Effector memory CD4-positive, alpha-beta T cell (primary cell): ENCODE measurements around the gene HOXB6.

Experiments
- DNase-seq, 3 donors: peaks; one replicate each; pipeline ENCODE4 v3.0.0-alpha.2; 2020
- H3K27ac ChIP-seq: 2 replicates; pipeline ENCODE4 v1.7.0; 2013; ENCODE audit warnings: mild to moderate bottlenecking, low read length, moderate library complexity; ENCODE audit not compliant: insufficient read depth, poor library complexity, severe bottlenecking
- H3K27me3 ChIP-seq: replicated peaks from 2 replicates; pipeline ENCODE4 v1.7.0; 2013; ENCODE audit warnings: mild to moderate bottlenecking, low read length; ENCODE audit not compliant: insufficient read depth, control insufficient read depth, poor library complexity, severe bottlenecking
- H3K36me3 ChIP-seq: 2 replicates; pipeline ENCODE4 v1.7.0; 2013; ENCODE audit warnings: mild to moderate bottlenecking, low read length, moderate library complexity; ENCODE audit not compliant: control insufficient read depth, insufficient read depth
- H3K4me1 ChIP-seq: 2 replicates; pipeline ENCODE4 v1.7.0; 2013; ENCODE audit warnings: low read length, mild to moderate bottlenecking; ENCODE audit not compliant: control insufficient read depth, insufficient read depth, poor library complexity, severe bottlenecking
- H3K4me3 ChIP-seq: 2 replicates; pipeline ENCODE4 v1.7.0; 2013; ENCODE audit warnings: low read length, low read depth, mild to moderate bottlenecking; ENCODE audit not compliant: insufficient read depth, poor library complexity, severe bottlenecking
- H3K9me3 ChIP-seq: 2 replicates; pipeline ENCODE4 v1.7.0; 2013; ENCODE audit warnings: mild to moderate bottlenecking, low read length, moderate library complexity; ENCODE audit not compliant: control insufficient read depth

HOXB6 gene

DNA sequence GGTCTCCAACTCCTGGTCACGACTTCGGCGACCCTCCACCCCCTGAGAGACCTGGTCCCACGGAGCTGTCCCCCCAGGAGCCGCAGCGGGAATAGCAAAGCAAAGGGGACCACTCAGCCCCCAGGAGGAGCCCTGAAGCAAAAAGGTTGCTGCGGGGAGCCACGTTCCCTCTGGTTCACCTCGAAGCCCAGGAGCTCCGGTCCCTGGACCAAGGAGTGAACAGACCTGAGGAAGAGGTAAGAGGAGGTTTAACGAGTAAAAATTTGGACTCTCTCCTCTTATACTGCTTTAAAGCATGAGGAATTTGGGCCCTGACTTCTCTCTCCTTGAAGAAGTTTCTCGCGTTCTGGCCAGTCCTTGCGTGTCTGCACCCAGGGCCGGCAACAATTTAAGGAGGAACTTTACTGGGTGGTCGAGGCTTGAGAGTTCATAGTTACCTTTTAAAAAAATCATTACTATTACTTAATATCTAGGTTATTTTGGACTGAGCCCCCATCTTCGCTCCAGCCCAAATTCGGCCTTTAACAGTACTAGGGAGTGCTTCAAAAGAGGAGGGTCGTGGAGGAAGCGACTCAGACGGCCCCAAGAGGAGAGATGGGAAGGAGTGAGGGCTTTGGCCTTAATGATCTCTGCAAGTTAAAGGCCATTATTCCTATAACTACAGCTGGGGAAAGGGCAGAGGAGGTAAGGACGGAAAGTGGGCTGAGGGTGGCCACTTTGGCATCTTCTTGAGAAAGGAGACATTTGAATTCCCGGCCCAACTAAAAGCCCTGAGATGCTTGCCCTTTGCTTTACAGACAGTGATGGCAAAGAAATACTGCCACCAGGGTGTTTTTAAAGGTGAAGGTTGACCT, 38.3 kb upstream of the HOXB6 start:
- Histone ChIP-seq H3K4me3 (no peak overlapping the region), H3K36me3 (no peaks in the 10 kb centered on the region), H3K4me1 (peaks cover 16% of the 10 kb centered on the region), H3K9me3 (no peaks in the 10 kb centered on the region), H3K27me3 (peaks cover 60% of the 10 kb centered on the region), H3K27ac (no peak overlapping the region)
- no peak for DNase-seq

DNA sequence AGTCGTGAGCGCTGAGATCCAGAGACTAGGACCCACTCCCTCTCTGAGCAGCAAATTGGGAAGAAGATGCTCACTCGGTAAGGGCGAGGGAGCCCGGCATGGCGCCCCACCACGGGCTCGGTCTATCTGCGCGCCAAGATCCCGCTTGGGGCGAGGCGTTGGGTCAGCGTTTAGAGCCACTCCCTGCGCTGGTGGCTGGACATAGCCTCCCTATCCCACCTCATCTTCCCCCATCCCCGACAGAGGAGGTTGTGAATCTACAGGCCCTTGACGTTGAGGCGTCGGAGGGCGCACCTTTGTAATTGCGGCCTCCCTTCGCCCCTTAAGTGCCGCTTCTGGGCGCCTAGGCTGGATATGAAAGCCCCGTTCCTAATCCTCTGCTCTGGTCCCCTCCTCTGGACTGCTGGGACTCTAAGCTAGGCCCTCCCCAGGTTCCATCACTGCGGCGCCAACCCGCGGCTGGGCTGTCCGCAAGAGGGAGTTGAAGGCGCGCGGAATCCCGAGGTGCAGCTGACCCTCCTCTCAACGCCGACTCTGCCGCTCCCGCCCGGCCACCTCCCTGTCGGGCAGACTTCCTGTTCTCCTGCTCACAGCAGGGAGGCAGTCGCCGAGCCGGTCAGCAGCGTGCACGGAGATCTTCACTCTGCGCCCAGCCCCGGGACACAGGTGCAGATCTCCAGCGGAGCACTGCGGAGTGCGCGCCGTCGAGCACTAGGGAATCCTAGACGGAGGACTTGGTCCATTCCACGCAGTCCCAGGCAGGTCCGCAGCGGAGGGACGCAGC, 37.5 kb upstream of the HOXB6 start:
- Histone ChIP-seq H3K27me3 (peaks cover 66% of the 10 kb centered on the region), H3K4me3 (no peak overlapping the region), H3K9me3 (no peaks in the 10 kb centered on the region), H3K36me3 (no peaks in the 10 kb centered on the region), H3K27ac (no peak overlapping the region), H3K4me1 (peaks cover 16% of the 10 kb centered on the region)
- DNase-seq, result no peak

DNA sequence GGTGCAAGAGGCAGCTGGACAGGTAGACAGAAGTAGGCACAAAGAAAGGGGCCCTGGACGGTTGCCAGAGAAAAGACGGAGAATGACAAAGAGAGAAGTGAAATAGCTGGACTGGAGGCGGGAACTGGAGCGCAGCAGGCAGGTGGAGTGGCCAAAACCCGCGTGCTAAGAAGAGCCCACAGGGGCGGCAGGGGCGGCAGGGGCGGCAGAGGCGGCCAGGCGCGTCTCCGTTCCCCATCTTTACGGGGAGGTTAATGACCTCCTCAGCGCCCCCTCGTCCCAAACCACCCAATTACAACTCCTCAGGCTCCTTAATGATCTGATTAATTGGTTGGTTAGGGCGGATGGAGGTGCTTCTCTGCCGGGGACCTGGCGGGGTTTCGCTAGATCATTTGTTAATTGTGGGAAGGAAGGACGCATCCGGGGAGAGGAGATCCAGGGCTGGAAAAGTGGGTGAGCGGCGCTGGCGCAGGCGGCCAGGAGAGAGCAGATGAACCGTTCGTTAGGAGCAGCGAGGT, 36.8 kb upstream of the HOXB6 start:
- H3K9me3 ChIP-seq, result no peaks in the 10 kb centered on the region
- H3K36me3 ChIP-seq, result no peaks in the 10 kb centered on the region
- no peak overlapping the region for H3K4me3 ChIP-seq
- H3K4me1 ChIP-seq, result peaks cover 17% of the 10 kb centered on the region
- no peak for DNase-seq
- peaks cover 68% of the 10 kb centered on the region for H3K27me3 ChIP-seq
- H3K27ac ChIP-seq, result no peak overlapping the region

DNA sequence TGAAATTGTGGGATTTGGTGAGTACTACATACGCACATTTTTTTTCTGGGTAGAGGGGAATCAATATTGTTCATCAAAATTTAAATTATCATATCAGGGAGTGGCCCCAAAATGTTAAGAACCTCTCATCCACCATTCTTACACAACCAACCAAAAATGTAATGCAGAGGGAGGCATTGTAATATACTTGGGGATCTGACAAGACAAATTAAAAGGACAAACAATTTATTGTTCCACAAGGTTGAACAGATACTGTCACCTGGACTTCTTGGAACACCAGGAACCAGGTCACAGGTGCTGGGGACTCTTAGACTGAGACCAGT, 36.0 kb upstream of the HOXB6 start:
- no peaks in the 10 kb centered on the region for H3K36me3 ChIP-seq
- no peak for DNase-seq
- H3K4me1 ChIP-seq, result peaks cover 18% of the 10 kb centered on the region
- H3K4me3 ChIP-seq, result no peak overlapping the region
- no peak overlapping the region for H3K27ac ChIP-seq
- no peaks in the 10 kb centered on the region for H3K9me3 ChIP-seq
- H3K27me3 ChIP-seq, result peaks cover 68% of the 10 kb centered on the region

DNA sequence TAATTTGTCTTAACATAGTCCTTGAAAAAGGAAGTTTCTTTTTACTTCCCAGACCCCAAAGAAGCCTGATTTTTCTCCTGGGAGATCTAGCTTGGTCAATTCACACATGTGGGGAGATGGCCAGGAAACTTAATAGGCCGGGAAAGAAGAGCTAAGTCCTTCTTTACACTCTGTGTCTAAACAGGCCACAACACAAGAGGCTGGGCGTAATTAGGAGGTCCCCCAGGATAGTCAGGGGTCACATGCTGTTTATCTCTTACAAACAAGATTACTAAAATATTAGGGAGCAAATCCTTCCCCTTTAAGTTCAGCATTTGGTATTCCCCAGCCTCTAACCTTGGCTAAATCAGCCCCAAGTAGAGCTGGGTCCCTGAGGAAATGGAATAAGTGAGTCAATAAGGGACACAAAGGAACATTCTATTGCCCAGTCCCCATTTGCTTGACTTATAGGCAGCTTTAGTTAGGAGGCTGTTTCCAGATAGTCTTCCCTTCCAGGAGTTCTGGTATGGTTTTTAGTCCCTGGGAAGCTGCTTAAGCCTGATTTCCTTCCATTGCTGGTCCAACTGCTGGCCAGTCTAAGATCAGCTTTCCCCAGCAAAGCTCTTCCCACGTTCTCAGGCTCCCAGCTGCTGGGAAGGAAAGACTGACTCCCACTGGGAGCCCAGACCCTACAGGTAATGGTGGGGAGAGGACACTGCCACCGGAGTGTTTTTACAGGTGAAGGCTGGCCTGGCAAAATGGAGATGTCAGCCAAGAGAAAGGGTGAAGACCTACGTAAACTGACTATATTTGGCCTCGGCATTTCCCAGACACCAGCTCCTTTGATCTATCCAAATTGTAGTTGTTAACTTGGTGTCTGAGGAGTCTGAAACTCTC, 35.4 kb upstream of the HOXB6 start:
- H3K4me3 ChIP-seq, result no peak overlapping the region
- DNase-seq, result no peak
- H3K9me3 ChIP-seq, result no peaks in the 10 kb centered on the region
- H3K4me1 ChIP-seq, result peaks cover 18% of the 10 kb centered on the region
- no peak overlapping the region for H3K27ac ChIP-seq
- no peaks in the 10 kb centered on the region for H3K36me3 ChIP-seq
- H3K27me3 ChIP-seq, result peaks cover 67% of the 10 kb centered on the region

DNA sequence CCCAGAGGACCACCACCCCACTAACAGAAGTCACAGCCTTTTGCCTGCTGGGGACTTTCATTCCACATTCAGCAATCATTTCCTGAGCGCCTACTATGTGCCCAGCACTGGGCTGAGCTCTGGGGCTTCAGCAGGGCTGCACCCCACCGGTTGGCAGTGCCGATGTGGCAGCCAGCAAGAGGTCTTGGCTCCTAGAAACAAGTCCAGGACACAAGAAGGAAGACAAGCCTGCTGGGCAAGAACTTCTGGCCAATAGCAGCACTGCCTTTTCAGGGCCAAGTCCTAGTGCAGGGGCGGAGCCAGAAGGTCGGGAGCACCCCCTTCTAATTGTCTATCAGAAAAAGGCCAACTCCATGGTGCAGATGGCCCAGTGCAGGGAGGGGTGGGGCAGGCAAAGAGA, 34.4 kb upstream of the HOXB6 start:
- no peaks in the 10 kb centered on the region for H3K36me3 ChIP-seq
- H3K9me3 ChIP-seq, result no peaks in the 10 kb centered on the region
- peaks cover 18% of the 10 kb centered on the region for H3K4me1 ChIP-seq
- no peak for DNase-seq
- H3K27ac ChIP-seq, result no peak overlapping the region
- no peak overlapping the region for H3K4me3 ChIP-seq
- peaks cover 72% of the 10 kb centered on the region for H3K27me3 ChIP-seq

DNA sequence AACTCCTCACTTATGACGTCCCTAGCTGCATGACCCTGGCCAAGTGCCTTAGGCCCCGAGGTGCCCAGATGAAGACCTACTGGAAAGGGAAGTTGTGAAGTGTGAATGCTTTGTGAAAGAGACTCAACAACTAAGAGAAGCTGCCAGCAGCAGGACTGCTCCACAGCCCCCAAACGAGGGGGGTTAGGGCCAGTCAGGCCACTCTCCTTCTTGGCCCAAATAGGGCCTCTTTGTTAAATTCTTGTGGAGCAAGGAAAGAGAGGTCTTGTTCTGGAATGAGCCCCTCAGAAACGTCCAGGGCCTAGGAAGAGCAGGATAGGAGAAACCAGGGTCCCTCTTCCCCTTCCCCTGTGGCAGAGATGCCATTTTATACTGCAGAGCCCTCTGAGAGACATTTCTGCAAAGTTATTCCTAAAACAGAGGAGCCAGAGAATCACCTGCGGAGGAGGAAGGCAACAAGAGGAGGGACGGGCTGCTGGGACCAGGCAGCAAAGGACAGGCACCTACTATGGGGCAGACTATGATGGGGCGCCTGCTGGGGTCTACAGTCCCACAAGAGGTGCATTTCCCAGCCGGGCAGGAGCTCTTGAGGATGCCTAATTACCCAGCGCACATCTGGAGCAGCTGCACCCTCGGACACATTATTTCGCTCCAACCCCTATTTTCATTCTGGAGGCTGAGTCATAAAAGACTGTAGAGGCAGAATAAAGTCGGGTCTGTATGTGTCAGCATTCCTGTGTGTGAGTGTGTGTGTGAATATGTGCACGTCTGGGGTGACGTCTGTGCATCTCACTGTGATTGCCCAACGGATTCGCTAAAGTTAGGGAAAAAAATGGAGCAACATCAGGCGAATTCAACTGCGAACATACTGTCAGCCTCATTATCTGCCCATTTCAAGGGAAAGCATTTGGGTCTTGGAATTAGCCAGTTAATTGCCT, 32.8 kb upstream of the HOXB6 start:
- peaks cover 76% of the 10 kb centered on the region for H3K27me3 ChIP-seq

DNA sequence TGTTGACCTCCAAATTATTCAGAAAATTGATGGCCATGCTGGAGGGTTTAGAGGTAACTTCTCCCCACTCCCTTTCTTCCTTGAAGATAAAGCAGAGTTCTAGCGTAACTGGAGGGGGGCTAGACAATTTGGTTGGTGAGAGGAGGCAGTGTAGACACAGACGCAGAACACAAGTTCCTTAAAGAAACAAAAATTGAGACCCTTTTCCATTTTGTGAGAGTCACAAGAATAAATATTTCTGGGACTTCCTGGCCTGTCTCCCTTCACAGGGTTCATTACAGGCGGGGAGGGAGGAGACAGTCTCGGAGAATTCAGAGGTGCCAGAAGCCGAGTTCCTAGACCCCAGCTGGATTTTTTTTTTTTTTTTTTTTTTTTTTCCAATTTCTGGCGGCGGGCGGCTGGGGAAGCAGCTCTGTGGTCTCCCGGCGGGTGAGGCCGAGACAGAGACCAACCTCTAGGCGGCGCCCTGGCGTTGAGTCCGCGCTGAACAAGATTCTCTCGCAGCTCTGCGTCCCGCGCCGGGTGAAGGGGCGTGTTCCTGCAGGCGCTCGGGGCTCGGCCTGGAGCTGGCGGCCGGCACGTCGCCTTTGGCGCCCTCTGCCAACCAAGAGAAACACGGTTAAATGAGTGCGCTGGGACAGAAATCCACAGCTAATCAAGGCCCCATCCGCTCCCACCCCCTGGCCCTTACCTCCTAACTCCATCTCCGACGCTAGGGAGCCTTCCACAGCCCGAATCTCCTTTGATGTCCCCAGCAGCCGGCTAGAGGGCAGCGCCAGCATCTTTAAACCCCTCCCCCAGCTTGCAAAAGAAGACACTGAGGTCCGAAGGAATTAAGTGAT, 31.6 kb upstream of the HOXB6 start:
- peak in 2 of 3 donors; percentile 33 to 50 for DNase-seq
- Histone ChIP-seq H3K27ac (no peak overlapping the region), H3K9me3 (no peaks in the 10 kb centered on the region), H3K36me3 (no peaks in the 10 kb centered on the region), H3K4me3 (no peak overlapping the region), H3K4me1 (peaks cover 8% of the 10 kb centered on the region), H3K27me3 (peaks cover 77% of the 10 kb centered on the region)

More for the DNA sequence above, 32.8 kb upstream of the HOXB6 start:
- Histone ChIP-seq H3K9me3 (no peaks in the 10 kb centered on the region), H3K4me3 (no peak overlapping the region), H3K4me1 (peaks cover 17% of the 10 kb centered on the region), H3K27ac (no peak overlapping the region), H3K36me3 (no peaks in the 10 kb centered on the region)
- DNase-seq, result no peak
